ENCODE results near the gene TF. TPM values are rescaled to one million over a fixed set of nuclear protein-coding genes. Genes with fewer than 3 reads are reported as not detected.

TF gene
- polyA plus RNA-seq, 1 donor (not counting 4 experiments of a cell fraction or from before 2014, with no cell fraction given): 0.30 TPM

- peaks cover 9% of the 10 kb centered on the region for H3K27me3 ChIP-seq (ENCODE audit: control insufficient read depth, extremely low read depth, insufficient read depth, low read length)
- no peak overlapping the region for H3K4me2 ChIP-seq (ENCODE audit: control insufficient read depth, extremely low read depth, insufficient read depth, low read depth, low read length)
- H2AFZ ChIP-seq (ENCODE audit: control insufficient read depth, low read length): no peak overlapping the region
- no peak for FAIRE-seq
- TF ChIP-seq EZH2 (IDR thresholded peaks at IDR 0.05; ENCODE audit: low read length): no peak
- TF ChIP-seq, protein P1, sequence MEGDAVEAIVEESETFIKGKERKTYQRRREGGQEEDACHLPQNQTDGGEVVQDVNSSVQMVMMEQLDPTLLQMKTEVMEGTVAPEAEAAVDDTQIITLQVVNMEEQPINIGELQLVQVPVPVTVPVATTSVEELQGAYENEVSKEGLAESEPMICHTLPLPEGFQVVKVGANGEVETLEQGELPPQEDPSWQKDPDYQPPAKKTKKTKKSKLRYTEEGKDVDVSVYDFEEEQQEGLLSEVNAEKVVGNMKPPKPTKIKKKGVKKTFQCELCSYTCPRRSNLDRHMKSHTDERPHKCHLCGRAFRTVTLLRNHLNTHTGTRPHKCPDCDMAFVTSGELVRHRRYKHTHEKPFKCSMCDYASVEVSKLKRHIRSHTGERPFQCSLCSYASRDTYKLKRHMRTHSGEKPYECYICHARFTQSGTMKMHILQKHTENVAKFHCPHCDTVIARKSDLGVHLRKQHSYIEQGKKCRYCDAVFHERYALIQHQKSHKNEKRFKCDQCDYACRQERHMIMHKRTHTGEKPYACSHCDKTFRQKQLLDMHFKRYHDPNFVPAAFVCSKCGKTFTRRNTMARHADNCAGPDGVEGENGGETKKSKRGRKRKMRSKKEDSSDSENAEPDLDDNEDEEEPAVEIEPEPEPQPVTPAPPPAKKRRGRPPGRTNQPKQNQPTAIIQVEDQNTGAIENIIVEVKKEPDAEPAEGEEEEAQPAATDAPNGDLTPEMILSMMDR (optimal IDR thresholded peaks at IDR 0.05 in 1 of 3, IDR thresholded peaks at IDR 0.05 in 1 of 3, conservative IDR thresholded peaks at IDR 0.05 in 1 of 3; ENCODE audit: extremely low read depth in 1 of 3, insufficient read depth in 2 of 3, low read length in 3 of 3): peak in 1 of 3 experiments; percentile 30
- H3K4me1 ChIP-seq (ENCODE audit: control insufficient read depth, extremely low read depth, insufficient read depth, low read length): peaks cover 3% of the 10 kb centered on the region
- no peak overlapping the region for H3K27ac ChIP-seq (ENCODE audit: control insufficient read depth, insufficient read depth, low read length)
- H3K9me3 ChIP-seq (ENCODE audit: control insufficient read depth, low read depth, low read length): no peaks in the 10 kb centered on the region
- DNase-seq (ENCODE audit: low read depth, low spot score): no peak
- no peaks in the 10 kb centered on the region for H3K79me2 ChIP-seq (ENCODE audit: control insufficient read depth, insufficient read depth, low read length)
- H3K4me3 ChIP-seq (ENCODE audit: control insufficient read depth in 2 of 3, extremely low read depth in 1 of 3, insufficient read depth in 2 of 3, low read depth in 1 of 3, low read length in 3 of 3): no peak overlapping the region
- H3K9ac ChIP-seq (ENCODE audit: control insufficient read depth, extremely low read depth, insufficient read depth, low read length): no peak overlapping the region
- dilution Hi-C loops (cut with MboI; ENCODE audit: extremely low pct_ligation_motif_present, low sequenced_read_pairs): no loop called here
- no peaks in the 10 kb centered on the region for H3K9me1 ChIP-seq (ENCODE audit: control insufficient read depth, extremely low read depth, insufficient read depth, low read length)
- no peaks in the 10 kb centered on the region for H4K20me1 ChIP-seq (ENCODE audit: control insufficient read depth, extremely low read depth, insufficient read depth, low read length)
- no peaks in the 10 kb centered on the region for H3K36me3 ChIP-seq (ENCODE audit: control insufficient read depth in 2 of 2, extremely low read depth in 1 of 2, insufficient read depth in 2 of 2, low read length in 2 of 2)
Measured at GRCh38 chr3:133776794-133777438, 30.7 kb downstream of the TF start.

- no peak overlapping the region for H3K4me2 ChIP-seq (ENCODE audit: control insufficient read depth, extremely low read depth, insufficient read depth, low read depth, low read length)
- no peak overlapping the region for H3K9ac ChIP-seq (ENCODE audit: control insufficient read depth, extremely low read depth, insufficient read depth, low read length)
- peaks cover 3% of the 10 kb centered on the region for H3K4me1 ChIP-seq (ENCODE audit: control insufficient read depth, extremely low read depth, insufficient read depth, low read length)
- dilution Hi-C loops (cut with MboI; ENCODE audit: extremely low pct_ligation_motif_present, low sequenced_read_pairs): no loop called here
- H3K27me3 ChIP-seq (ENCODE audit: control insufficient read depth, extremely low read depth, insufficient read depth, low read length): peaks cover 9% of the 10 kb centered on the region
- no peaks in the 10 kb centered on the region for H3K36me3 ChIP-seq (ENCODE audit: control insufficient read depth in 2 of 2, extremely low read depth in 1 of 2, insufficient read depth in 2 of 2, low read length in 2 of 2)
- H2AFZ ChIP-seq (ENCODE audit: control insufficient read depth, low read length): no peak overlapping the region
- DNase-seq (ENCODE audit: low read depth, low spot score) (no peak), FAIRE-seq (no peak)
- TF ChIP-seq EZH2 (IDR thresholded peaks at IDR 0.05; ENCODE audit: low read length): no peak
- TF ChIP-seq, protein P1 (optimal IDR thresholded peaks at IDR 0.05 in 1 of 3, IDR thresholded peaks at IDR 0.05 in 1 of 3, conservative IDR thresholded peaks at IDR 0.05 in 1 of 3; ENCODE audit: extremely low read depth in 1 of 3, insufficient read depth in 2 of 3, low read length in 3 of 3): no peak
- no peaks in the 10 kb centered on the region for H4K20me1 ChIP-seq (ENCODE audit: control insufficient read depth, extremely low read depth, insufficient read depth, low read length)
- H3K9me1 ChIP-seq (ENCODE audit: control insufficient read depth, extremely low read depth, insufficient read depth, low read length): no peaks in the 10 kb centered on the region
- no peaks in the 10 kb centered on the region for H3K79me2 ChIP-seq (ENCODE audit: control insufficient read depth, insufficient read depth, low read length)
- no peak overlapping the region for H3K27ac ChIP-seq (ENCODE audit: control insufficient read depth, insufficient read depth, low read length)
- H3K4me3 ChIP-seq (ENCODE audit: control insufficient read depth in 2 of 3, extremely low read depth in 1 of 3, insufficient read depth in 2 of 3, low read depth in 1 of 3, low read length in 3 of 3): no peak overlapping the region
- no peaks in the 10 kb centered on the region for H3K9me3 ChIP-seq (ENCODE audit: control insufficient read depth, low read depth, low read length)
Measured at GRCh38 chr3:133777807-133778568, 31.8 kb downstream of the TF start.
